GM19395 (cell line): ENCODE measurements around the gene ADCY10.
"Not testable (repeated sequence)": the region's sequence is repeated elsewhere in the genome, so short reads cannot be mapped to it uniquely, and the experiment has no call there.

Experiments used
- ATAC-seq: cut with Tn5 transposase; IDR thresholded peaks from one replicate; pipeline ENCODE4 v1.9.1; 2021; ENCODE audit warnings: mild to moderate bottlenecking, moderate library complexity; ENCODE audit not compliant: unreplicated experiment

ADCY10 gene, protein sequence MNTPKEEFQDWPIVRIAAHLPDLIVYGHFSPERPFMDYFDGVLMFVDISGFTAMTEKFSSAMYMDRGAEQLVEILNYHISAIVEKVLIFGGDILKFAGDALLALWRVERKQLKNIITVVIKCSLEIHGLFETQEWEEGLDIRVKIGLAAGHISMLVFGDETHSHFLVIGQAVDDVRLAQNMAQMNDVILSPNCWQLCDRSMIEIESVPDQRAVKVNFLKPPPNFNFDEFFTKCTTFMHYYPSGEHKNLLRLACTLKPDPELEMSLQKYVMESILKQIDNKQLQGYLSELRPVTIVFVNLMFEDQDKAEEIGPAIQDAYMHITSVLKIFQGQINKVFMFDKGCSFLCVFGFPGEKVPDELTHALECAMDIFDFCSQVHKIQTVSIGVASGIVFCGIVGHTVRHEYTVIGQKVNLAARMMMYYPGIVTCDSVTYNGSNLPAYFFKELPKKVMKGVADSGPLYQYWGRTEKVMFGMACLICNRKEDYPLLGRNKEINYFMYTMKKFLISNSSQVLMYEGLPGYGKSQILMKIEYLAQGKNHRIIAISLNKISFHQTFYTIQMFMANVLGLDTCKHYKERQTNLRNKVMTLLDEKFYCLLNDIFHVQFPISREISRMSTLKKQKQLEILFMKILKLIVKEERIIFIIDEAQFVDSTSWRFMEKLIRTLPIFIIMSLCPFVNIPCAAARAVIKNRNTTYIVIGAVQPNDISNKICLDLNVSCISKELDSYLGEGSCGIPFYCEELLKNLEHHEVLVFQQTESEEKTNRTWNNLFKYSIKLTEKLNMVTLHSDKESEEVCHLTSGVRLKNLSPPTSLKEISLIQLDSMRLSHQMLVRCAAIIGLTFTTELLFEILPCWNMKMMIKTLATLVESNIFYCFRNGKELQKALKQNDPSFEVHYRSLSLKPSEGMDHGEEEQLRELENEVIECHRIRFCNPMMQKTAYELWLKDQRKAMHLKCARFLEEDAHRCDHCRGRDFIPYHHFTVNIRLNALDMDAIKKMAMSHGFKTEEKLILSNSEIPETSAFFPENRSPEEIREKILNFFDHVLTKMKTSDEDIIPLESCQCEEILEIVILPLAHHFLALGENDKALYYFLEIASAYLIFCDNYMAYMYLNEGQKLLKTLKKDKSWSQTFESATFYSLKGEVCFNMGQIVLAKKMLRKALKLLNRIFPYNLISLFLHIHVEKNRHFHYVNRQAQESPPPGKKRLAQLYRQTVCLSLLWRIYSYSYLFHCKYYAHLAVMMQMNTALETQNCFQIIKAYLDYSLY (N-terminal part only)

DNA sequence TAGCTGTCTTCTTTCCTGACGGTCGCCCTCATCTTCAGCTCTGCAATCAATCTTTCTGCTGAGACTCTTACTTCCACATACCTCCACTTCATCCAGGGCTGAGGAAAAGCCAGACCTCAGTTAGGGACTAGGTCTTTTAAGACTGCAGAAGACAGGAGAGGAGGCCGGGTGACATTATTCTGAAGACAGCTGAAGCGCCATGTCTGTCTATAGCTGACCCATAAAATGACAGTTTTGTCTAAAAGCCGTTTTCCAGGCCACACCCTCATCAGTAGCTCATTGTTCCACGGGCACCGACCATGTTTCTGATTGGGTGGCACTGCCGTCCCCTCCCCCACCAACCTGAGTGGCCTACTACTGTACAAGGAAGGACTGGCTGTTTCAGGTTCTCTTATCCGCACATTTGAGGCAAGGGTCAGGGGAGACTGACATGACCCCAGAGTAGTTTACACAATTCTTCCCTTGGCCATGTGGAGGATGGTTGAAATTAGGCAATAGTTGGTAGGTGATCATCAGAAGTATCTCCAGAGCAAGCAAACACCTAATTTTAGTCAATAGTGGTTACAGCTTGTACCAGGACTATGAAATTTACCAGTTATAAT lies at the start of gene ADCY10:
TSS of gene ADCY10 (minus strand) at position 240 of the 602 bp plus-strand sequence. CDS start 8,994 bp downstream, outside the sequence.
- ATAC-seq, result no peak

GRCh38 chr1:167957710-167958109 lies 43.8 kb upstream of the ADCY10 start:
- no peak for ATAC-seq

DNA sequence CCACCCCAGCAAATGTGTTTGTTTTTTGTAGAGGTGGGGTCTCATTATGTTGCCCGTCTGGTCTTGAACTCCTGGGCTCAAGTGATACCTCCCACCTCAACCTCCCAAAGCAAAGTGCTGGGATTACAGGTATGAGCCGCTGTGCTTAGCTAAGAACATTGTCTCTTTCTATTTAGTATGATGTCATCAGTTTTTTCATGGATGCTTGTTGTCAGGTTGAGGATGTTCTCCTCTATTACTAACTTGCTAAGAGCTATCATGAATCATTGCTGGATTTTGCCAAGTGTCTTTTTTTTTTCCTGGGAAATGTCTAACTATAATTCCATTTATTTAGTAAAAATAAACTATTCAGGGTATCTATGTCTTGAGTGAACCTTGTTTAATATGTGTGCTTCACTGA lies 42.0 kb upstream of the ADCY10 start:
- ATAC-seq, result no peak

DNA sequence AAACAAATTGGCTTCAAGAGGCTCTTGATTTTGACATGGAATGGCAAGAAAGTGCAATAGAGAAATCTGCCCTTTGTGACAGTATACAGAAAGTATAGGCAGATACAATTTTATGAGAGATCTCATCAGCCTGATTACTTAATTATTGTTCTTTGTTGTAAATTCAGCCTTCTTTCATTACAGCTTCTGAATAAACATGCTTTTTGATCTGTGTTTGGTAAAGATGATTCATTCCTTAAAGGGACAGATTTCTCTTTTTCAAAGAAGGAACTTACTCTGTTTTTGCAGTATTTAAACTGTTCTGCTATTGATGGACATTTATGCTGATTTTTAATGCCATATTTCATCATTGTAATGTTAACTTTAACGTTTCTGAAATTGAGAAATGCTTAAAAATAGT lies 36.6 kb upstream of the ADCY10 start:
- no peak for ATAC-seq

DNA sequence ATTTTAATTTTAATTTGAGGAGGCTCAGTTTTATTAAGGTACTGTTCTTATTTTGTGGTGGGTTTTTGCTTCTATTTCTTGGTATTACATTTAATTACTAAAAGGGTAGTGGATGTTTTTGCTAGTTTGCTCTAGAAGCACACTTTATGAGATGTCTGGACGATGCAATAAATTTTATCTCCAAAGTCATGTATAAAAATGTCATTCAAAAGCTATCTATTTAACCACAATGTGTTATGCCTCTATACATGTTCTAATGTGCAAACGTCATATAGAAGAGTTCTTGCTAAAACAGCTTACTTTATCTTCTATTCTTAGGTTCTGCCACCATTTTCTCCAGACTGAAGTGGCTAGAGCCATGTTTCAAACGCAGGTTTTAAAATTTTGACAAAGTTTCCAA lies 35.9 kb upstream of the ADCY10 start:
- ATAC-seq, result no peak

DNA sequence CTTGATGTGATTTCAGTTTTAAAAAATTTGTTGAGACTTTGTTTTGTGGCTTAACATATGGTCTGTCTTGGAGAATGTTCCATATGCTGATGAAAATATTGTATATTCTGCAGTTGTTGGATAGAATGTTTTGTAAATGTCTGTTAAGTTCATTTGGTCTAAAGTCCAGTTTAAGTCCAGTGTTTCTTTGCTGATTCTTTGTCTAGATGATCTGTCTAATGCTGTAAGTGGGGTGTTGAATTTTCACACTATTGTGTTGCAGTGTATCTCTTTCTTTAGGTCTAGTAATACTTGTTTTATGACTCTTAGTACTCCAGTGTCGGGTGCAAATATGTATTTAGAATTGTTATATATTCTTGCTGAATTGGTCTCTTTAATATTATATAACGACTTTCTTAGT lies 33.8 kb upstream of the ADCY10 start:
- no peak for ATAC-seq

DNA sequence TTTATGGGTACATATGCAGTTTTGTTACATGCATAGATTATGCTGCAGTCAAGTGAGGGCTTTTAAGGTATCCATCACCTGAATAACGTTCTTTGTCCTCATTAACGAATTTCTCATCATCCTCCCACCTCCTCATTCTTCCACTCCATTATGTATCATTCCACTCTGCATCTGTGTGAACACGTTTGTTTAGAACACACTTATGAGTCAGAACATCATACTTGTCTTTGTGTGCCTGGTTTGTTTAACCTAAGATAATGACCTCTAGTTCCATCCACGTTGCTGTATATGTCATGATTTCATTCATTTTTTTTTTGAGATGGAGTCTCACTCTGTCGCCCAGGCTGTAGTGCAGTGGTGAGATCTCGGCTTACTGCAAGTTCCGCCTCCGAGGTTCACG lies 29.6 kb upstream of the ADCY10 start:
- no peak for ATAC-seq

DNA sequence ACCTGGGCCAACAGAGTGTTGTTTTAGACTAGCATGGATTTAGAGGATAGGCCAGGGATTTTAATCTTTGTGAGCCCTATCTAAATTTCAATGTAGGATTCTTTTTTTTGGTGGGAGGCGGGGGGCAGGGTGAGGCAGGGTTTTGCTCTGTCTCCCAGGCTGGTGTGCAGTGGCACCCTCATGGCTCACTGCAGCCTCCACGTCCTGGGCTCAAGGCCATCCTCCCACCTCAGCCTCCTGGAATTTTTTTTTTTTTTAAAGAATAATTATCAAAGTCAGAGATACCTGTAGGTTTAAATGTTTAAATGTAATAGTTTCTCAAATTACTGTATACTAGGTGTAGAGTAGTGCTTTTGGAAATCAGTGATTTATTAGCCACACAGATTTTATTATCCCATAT lies 26.3 kb upstream of the ADCY10 start:
- no peak for ATAC-seq

- ATAC-seq, result no peak
Observed at GRCh38 chr1:167938080-167938636, 24.2 kb upstream of the ADCY10 start.

DNA sequence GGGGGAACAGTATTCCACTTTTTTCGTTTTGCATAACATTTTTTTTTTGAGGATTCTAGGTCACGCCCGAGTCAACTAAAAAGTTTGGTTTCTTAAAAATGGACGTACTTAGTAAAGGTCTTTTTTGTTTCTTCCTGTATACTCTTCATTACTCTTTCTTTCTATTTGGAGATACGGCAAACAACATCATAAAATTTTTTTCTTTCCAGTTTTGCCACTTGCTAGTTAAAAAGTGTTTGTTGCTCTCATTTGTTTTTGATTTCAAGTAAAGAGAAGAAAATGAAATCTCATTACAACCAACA lies 23.7 kb upstream of the ADCY10 start:
- no peak for ATAC-seq

GRCh38 chr1:167936930-167937708 lies 23.2 kb upstream of the ADCY10 start, which contains the start of gene MPC2:
Gene MPC2, minus strand, starts transcription at chr1:167937072. Its CDS starts 1,231 bp downstream, at chr1:167935841.
- ATAC-seq, result peak; percentile 16

- ATAC-seq, result peak; percentile 82
Observed at GRCh38 chr1:167936068-167936929, 22.4 kb upstream of the ADCY10 start, which contains the start of gene DCAF6. Gene DCAF6, plus strand, starts transcription at chr1:167936683. Its CDS starts 229 bp downstream, at chr1:167936912.

DNA sequence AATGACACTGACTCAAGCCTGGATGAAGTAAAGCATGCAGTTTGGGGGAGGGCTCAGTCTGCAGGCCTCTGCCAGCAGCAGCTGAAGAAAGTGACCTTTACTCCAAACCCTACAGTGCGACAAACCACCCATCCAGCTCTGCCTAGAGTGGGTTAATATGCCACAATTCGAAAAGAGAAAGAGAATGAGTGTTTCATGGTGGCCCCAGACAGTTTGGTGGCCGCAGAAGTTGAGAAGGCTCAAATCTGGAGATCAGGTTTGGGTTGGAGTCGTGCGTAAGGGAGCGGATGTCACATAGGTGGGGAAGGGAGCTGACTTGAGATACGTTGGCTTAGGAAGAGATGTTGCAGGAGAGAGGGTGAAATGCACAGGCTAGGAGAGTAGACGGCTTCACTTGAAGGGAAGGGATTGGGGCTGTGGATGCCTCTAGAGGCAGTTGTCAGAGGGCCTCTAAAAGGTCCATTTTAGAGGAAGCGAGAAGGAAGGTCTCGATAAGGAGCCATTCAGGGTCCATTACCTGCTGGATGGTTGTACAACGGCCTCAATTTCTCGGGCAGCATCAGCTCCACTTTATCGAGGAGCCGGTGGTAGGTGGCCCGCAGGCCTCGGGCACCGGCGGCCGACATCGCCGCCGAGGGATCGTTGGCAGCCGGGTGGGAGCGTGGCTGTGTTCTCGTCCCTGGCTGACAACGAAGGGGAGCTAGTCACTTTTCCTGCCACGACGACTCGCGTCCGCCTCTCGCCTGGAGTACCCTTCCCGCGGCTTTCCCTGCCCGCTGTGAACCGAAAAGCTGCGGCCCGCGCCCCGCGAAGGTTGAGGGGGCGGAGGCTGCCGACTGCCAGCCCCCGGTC lies 21.5 kb upstream of the ADCY10 start:
- ATAC-seq, result peak; percentile 10

DNA sequence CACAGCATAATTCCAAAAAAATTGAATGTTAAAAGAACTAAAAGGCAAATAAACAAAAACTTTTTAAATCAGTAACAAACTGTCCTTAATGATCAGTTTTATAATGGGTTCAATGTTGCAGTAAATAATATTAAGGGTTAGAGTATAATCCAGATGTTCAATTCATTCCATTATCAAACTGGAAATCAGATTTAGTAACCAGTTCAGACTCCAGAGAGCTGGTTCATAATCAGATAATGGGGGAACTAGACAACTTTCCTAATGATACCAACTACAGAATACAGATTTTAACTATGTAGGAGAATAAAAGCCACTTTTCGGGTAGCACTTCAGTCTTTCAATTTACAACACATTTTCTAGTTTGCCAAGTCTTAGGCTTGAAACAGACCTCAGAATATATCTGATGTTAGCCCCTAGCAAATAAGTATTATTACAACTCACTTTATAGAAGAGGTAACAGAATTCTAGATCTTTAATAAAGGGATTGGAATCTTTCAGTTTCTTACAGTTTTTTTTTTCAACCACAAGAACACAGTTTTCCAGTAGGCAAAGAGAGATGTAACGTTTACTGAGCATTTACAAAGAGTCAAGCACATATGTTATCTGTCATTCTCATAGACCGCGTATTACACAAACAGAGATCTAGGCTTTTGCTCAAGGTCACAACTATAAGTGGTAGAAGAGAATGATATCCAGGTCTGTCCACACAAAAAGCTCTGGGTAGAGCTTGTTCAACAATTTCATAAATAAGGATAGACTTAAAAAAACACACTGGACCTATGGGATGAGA lies 20.7 kb upstream of the ADCY10 start:
- ATAC-seq, result no peak

DNA sequence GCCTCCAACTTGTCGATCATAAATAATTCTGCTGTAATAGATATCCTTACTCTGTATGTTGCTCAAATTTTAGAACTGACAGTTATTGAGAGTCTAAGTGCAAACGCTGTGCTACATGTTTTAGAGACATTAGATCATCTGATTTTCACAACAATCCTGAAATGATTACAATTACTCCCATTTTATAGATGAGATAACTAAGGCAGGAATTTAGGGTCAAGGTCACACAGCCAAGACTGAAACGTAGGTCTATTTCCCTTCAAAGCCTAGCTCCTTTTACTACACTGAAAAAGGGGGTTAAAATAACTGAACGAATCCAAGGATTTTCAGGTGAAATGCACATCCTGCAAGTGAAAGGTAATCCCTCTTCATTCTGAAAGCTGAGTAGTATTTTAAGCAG lies 19.9 kb upstream of the ADCY10 start:
- no peak for ATAC-seq

DNA sequence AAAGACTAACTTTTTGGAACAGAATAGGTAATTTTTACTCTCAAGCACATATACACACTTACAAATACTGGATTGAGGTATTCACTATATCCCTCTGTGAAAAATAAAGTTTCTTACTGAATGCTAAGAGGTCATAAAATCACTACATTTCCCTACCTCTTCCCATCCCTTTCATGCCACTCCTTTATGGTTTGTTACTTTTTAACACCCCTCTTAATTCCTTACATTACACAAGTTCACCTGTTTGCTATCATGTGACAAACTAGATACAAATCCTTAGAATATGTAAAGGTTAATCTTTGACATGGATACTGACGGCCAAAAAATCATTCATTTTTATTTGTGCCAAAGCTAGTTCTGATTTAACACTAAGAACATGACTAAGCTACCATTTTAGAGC lies 15.8 kb upstream of the ADCY10 start:
- ATAC-seq, result no peak

- ATAC-seq, result not testable (repeated sequence)
Observed at GRCh38 chr1:167928919-167929318, 15.0 kb upstream of the ADCY10 start.
